ENCODE measurements around the gene NPM3. TPM values are rescaled to one million over a fixed set of nuclear protein-coding genes. Genes with fewer than 3 reads are reported as not detected.

The NPM3 gene
- total RNA-seq, 1 experiment from 2014 or later: 92.6 TPM

DNA sequence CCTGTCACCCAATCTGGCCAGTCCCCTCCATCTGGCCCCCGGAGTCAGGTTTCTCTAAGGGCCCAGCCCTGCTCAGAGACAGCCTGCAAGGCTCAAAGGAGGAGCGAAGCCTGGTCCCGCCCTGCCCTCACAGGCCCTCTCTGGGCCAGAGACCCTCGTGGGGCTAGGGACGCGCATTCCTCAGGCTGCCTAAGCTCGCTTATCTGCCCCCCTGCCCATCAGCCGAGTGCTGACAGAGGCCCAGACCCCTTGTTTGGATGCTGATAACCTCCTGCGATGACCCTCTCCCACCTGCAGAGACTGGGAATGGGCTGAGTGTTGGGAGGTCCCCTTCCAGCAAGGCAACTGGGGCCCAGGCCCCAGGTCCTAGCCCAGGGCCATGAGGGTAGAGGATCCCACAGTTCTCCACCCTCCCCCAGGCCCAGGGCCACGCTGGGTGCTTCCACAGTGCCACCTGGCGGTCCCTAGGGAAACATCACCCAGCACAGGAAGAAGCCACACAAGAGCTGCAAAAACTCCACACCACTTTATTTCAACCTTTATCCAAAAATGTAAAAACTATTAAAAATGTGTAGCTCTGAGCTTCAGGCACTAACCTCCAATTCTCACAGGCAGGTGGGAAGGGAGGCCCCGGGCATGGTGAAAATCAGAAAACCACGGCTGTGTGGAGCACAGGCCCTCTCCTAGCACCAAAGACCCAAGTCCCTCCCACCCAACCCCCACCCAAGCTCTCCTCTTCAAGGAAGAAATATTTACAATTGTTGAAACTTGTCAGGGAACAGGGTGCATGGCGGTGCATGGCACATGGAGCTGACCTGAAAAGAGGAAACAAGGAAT lies 2.2 kb downstream of the NPM3 start:
- Histone ChIP-seq H3K27me3 (replicated peaks; ENCODE audit: control insufficient read depth, insufficient read depth, low read length) (no peaks in the 10 kb centered on the region), H3K36me3 (ENCODE audit: control insufficient read depth, insufficient read depth, low read length) (peaks cover 2% of the 10 kb centered on the region), H3K4me3 (ENCODE audit: low read depth, low read length) (no peak overlapping the region), H3K4me1 (peaks cover 10% of the 10 kb centered on the region), H3K9me3 (no peaks in the 10 kb centered on the region)
- POLR2A ChIA-PET: no interaction called here
- TF ChIP-seq, protein P1, sequence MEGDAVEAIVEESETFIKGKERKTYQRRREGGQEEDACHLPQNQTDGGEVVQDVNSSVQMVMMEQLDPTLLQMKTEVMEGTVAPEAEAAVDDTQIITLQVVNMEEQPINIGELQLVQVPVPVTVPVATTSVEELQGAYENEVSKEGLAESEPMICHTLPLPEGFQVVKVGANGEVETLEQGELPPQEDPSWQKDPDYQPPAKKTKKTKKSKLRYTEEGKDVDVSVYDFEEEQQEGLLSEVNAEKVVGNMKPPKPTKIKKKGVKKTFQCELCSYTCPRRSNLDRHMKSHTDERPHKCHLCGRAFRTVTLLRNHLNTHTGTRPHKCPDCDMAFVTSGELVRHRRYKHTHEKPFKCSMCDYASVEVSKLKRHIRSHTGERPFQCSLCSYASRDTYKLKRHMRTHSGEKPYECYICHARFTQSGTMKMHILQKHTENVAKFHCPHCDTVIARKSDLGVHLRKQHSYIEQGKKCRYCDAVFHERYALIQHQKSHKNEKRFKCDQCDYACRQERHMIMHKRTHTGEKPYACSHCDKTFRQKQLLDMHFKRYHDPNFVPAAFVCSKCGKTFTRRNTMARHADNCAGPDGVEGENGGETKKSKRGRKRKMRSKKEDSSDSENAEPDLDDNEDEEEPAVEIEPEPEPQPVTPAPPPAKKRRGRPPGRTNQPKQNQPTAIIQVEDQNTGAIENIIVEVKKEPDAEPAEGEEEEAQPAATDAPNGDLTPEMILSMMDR (IDR thresholded peaks at IDR 0.05; ENCODE audit: insufficient read depth in 1 of 2, low read depth in 1 of 2, low read length in 1 of 2, severe bottlenecking in 1 of 2, unreplicated experiment in 1 of 2): peak; percentile 94 to 95
- Mint-ChIP-seq H3K9me3 (ENCODE audit: unreplicated experiment) (no peaks in the 10 kb centered on the region), H3K27ac (ENCODE audit: unreplicated experiment) (no peak overlapping the region), H3K4me3 (ENCODE audit: unreplicated experiment) (no peak overlapping the region), H3K27me3 (ENCODE audit: insufficient read depth, unreplicated experiment) (peaks cover 3% of the 10 kb centered on the region), H3K4me1 (ENCODE audit: low read depth, unreplicated experiment) (peaks cover 8% of the 10 kb centered on the region), H3K36me3 (ENCODE audit: insufficient read depth, unreplicated experiment) (peaks cover 47% of the 10 kb centered on the region)
- CTCF ChIA-PET: interaction anchor here (0.6 to 4.9 kb wide), 14 partner anchors 9 to 617 kb away, joined by 3 to 126 read pairs (median 3); partner anchors contain the start of genes DPCD and POLL
- BruUV-seq (replicated peaks): no TSS peak
- intact Hi-C loops (cut with micrococcal nuclease; ENCODE audit: unreplicated experiment): loop anchor here (1.0 to 5.0 kb wide), 3 partner anchors 179 to 568 kb away; partner anchors contain the start of genes DPCD and POLL
- peak; percentile 62 to 80 for DNase-seq

DNA sequence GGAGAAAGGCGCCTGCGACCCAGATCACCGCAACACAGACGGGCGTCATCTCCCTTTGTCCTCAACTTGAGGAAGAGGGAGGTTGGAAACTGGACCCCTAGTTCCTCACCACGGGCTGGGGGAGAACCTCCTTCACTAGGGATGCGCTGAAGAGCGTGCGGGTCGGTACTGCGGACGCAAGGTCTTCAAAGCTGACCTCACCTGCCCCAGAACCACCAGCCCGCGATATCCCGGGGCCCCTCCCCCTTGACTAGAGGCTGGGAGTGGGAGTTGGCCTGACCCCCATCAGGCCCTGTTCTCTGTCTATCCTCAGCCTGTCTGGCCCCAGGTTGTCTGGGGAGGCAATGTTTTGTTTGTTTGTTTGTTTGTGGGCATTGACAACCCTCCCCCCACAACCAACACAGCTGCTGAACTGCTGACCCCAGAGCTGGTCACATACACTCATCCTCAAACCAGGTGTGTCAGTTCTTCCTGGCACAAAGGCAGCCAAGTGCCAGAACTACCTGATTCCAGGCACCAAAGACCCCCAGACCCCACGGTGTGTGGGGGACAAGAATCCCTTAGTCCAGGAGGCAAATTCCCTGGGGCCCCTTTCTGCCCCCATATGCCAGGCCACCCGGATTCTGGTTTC lies 2.9 kb downstream of the NPM3 start:
- H3K4me1 ChIP-seq: peaks cover 10% of the 10 kb centered on the region
- no peak overlapping the region for H3K27ac Mint-ChIP-seq (ENCODE audit: unreplicated experiment)
- intact Hi-C loops (cut with micrococcal nuclease; ENCODE audit: unreplicated experiment): loop anchor here (2.0 to 5.0 kb wide), 2 partner anchors 193 to 568 kb away; partner anchors contain the start of genes DPCD and POLL
- TF ChIP-seq, protein P1 (IDR thresholded peaks at IDR 0.05; ENCODE audit: insufficient read depth in 1 of 2, low read depth in 1 of 2, low read length in 1 of 2, severe bottlenecking in 1 of 2, unreplicated experiment in 1 of 2): no peak
- H3K27me3 Mint-ChIP-seq (ENCODE audit: insufficient read depth, unreplicated experiment): peaks cover 3% of the 10 kb centered on the region
- BruUV-seq (replicated peaks): no TSS peak
- no peaks in the 10 kb centered on the region for H3K9me3 Mint-ChIP-seq (ENCODE audit: unreplicated experiment)
- ChIA-PET CTCF (interaction anchor here (4.9 kb wide), 1 partner anchor 177 kb away, joined by 126 read pairs; no protein-coding TSS in a partner anchor), POLR2A (no interaction called here)
- H3K9me3 ChIP-seq: no peaks in the 10 kb centered on the region
- peaks cover 39% of the 10 kb centered on the region for H3K36me3 Mint-ChIP-seq (ENCODE audit: insufficient read depth, unreplicated experiment)
- H3K27me3 ChIP-seq (replicated peaks; ENCODE audit: control insufficient read depth, insufficient read depth, low read length): no peaks in the 10 kb centered on the region
- H3K36me3 ChIP-seq (ENCODE audit: control insufficient read depth, insufficient read depth, low read length): peaks cover 1% of the 10 kb centered on the region
- peaks cover 8% of the 10 kb centered on the region for H3K4me1 Mint-ChIP-seq (ENCODE audit: low read depth, unreplicated experiment)
- H3K4me3 Mint-ChIP-seq (ENCODE audit: unreplicated experiment): no peak overlapping the region
- no peak overlapping the region for H3K4me3 ChIP-seq (ENCODE audit: low read depth, low read length)
- peak in 1 of 2 experiments; percentile 31 for DNase-seq

DNA sequence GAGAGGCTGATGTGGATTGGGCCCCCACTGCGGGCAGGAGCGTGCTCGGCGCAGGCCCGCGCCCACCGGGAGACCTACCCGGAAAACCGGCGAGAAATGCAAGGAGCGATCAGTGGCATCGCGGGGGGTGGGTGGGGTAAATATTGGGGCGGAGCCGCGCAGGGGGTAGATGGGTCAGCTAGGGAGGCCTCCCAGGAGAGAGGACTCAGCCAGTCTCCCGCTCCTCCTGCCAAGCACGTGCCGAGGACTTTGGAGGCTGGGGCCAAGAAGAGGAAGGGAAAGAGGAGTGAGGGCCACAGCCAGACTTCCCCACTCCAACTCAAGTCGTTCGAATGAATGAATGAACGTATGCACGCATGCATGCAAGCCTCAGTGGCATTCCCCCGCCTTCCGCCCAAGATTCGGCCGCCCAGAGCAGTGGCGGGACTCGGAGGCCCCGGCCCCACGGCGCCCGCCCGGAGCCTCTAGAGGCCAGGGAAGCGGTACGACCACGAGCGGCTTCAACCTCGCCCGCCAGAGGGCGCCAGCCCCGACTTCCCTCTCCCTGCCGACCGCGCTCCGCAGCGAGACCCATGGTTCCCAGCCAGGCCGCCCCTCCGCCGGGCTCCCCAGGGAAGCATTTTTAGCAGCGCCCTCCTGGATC lies 3.6 kb downstream of the NPM3 start:
- TF ChIP-seq, protein P1 (IDR thresholded peaks at IDR 0.05; ENCODE audit: insufficient read depth in 1 of 2, low read depth in 1 of 2, low read length in 1 of 2, severe bottlenecking in 1 of 2, unreplicated experiment in 1 of 2): peak; percentile 12 to 28
- ChIA-PET CTCF (interaction anchor here (1.4 to 4.9 kb wide), 2 partner anchors 176 to 177 kb away, joined by 5 to 126 read pairs; no protein-coding TSS in a partner anchor), POLR2A (no interaction called here)
- Mint-ChIP-seq H3K9me3 (ENCODE audit: unreplicated experiment) (no peaks in the 10 kb centered on the region), H3K27ac (ENCODE audit: unreplicated experiment) (no peak overlapping the region), H3K4me3 (ENCODE audit: unreplicated experiment) (peak overlapping the region; percentile 51), H3K36me3 (ENCODE audit: insufficient read depth, unreplicated experiment) (peaks cover 33% of the 10 kb centered on the region), H3K4me1 (ENCODE audit: low read depth, unreplicated experiment) (peaks cover 8% of the 10 kb centered on the region), H3K27me3 (ENCODE audit: insufficient read depth, unreplicated experiment) (peaks cover 3% of the 10 kb centered on the region)
- DNase-seq: peak; percentile 36 to 48
- BruUV-seq (replicated peaks): no TSS peak
- Histone ChIP-seq H3K4me3 (ENCODE audit: low read depth, low read length) (no peak overlapping the region), H3K36me3 (ENCODE audit: control insufficient read depth, insufficient read depth, low read length) (peaks cover 1% of the 10 kb centered on the region), H3K9me3 (no peaks in the 10 kb centered on the region), H3K4me1 (peaks cover 10% of the 10 kb centered on the region), H3K27me3 (replicated peaks; ENCODE audit: control insufficient read depth, insufficient read depth, low read length) (no peaks in the 10 kb centered on the region)
- intact Hi-C loops (cut with micrococcal nuclease; ENCODE audit: unreplicated experiment): loop anchor here (2.0 to 5.0 kb wide), 3 partner anchors 52 to 567 kb away; partner anchors contain the start of genes DPCD and POLL
